GM12801 (cell line): ENCODE results near the gene KCNMB4.

Experiments used
- TF ChIP-seq, protein P1 (sequence below): IDR thresholded peaks from one replicate; pipeline ENCODE4 v1.5.1; 2011; ENCODE audit warnings: control low read depth; ENCODE audit not compliant: insufficient read length; ENCODE audit errors: extremely low read depth

The KCNMB4 gene

DNA sequence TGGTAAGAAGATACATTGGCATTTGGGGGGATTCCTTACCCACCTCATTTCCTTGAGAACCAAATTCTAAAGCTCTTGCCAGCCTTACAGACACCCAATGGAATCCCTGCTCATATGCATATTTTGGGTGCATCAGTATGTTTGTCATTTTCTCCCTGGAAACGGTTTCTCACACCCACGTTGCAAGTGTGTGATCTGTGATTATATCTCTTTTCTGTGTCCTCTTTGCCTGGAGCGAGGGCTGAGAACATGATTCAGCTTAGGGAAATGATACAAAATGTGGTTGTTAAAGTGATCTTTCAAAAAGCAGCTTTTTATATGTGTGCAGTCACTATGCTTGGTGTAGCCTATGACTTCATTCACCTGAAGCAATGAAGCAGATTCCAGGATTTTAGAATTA lies 52.0 kb downstream of the KCNMB4 start:
- TF ChIP-seq, protein P1, sequence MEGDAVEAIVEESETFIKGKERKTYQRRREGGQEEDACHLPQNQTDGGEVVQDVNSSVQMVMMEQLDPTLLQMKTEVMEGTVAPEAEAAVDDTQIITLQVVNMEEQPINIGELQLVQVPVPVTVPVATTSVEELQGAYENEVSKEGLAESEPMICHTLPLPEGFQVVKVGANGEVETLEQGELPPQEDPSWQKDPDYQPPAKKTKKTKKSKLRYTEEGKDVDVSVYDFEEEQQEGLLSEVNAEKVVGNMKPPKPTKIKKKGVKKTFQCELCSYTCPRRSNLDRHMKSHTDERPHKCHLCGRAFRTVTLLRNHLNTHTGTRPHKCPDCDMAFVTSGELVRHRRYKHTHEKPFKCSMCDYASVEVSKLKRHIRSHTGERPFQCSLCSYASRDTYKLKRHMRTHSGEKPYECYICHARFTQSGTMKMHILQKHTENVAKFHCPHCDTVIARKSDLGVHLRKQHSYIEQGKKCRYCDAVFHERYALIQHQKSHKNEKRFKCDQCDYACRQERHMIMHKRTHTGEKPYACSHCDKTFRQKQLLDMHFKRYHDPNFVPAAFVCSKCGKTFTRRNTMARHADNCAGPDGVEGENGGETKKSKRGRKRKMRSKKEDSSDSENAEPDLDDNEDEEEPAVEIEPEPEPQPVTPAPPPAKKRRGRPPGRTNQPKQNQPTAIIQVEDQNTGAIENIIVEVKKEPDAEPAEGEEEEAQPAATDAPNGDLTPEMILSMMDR, result no peak

DNA sequence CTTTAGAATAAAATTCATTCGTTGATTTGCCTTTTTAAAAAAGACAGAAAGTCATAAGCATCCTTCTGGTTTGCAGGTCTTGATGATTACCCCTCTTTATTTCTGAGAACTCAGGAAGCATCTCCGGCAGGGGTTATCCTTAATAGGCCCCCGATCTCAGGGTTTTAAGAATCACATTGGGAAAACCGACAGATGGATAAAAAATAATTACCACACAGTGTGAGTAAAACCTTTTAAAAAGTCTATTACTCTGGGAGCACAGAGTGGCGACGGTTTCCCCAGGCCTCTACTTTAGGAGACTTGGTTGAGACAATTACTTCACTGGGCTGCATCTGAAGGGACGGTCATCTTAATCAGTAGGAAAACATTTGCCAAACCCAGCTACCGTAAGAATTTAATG lies 56.5 kb downstream of the KCNMB4 start:
- TF ChIP-seq, protein P1, result no peak

DNA sequence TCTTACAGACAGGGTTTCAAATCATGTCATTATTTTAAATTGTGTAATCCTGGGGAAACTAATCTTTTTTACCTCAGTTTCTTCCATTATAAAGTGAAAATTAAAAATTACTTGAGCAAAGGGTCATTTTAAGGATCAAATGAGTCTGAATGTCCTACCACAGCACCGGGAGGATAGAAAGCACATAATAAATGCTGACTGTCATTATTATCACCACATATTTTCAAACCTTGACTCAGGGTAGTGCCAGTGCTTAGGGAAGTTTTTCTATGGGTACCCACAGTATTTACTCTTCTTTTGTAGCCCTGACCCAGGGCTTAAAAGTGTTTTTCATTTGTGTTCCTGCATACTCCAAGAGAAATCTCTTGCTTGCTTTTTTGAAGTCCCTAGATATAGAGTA lies 60.5 kb downstream of the KCNMB4 start:
- TF ChIP-seq, protein P1, result no peak

DNA sequence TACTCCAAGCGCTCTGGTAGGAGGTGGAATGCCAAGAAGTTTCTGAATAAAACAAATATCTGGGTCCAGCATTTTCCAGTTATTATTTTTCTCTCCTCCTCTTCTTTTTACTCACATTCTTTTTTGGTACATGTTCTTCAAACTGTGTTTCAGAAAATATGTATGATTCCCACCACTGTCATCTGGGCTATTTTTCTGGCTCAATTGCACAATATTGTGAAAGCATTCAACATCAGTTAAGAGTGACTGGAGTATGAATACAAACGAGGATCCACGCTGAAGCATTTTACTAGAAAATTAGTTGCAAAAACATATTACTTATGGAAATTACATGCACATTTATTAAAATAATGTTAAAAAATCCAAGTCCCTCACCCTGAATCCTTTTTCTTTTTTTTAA lies 61.5 kb downstream of the KCNMB4 start:
- TF ChIP-seq, protein P1, result no peak

DNA sequence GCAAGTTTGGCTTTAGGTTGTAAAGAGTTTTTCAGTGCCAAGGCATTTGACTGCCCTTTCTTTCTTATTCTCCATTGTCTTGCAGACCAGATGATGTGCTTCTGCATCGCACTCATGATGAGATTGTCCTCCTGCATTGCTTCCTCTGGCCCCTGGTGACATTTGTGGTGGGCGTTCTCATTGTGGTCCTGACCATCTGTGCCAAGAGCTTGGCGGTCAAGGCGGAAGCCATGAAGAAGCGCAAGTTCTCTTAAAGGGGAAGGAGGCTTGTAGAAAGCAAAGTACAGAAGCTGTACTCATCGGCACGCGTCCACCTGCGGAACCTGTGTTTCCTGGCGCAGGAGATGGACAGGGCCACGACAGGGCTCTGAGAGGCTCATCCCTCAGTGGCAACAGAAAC lies 64.3 kb downstream of the KCNMB4 start:
- TF ChIP-seq, protein P1, result no peak

DNA sequence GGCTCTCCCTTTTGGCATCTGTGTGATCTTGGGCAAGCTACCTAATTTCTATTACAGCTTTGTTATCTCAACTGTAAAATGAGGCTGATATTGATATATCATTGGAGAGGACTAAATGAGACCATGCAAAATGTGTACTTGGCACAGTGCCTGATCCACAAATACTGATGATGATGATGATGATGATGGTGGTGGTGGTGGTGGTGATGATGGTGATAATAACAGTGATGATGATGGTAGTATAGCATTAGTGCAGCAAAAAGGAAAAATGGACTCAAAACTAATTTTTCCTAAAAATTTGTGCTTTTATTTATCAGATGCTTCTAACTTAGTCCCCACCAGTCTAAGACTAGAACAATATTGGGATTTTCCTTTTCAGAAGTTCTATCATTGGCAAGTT lies 70.7 kb downstream of the KCNMB4 start:
- TF ChIP-seq, protein P1, result no peak

DNA sequence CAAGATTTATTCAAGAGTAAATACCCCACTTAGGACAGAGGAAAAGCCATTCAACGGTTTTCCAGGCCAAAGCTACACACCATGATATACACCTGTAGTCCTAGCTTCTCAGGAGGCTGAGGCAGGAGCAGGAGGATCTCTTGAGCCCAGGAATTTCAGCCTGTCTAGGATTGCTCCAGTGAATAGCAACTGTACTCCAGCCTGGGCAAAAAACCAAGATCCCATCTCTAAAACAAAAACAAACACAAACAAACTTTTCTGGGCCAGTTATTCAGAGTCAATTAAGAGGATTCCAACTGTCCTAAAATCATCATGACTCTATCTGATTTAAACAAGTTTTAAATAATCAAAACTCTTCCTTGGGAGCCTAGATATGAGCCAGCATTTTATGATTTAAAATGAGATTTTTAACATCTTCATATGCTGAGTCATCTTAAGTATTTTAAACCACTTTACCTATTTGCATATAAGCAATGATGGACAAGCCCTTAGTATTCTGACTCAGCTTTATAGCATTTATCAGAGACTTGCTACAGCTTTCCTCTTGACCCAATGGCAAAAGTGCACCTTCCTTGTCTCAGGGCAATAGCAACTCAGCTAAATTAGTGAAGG lies 77.1 kb downstream of the KCNMB4 start:
- TF ChIP-seq, protein P1, result no peak

DNA sequence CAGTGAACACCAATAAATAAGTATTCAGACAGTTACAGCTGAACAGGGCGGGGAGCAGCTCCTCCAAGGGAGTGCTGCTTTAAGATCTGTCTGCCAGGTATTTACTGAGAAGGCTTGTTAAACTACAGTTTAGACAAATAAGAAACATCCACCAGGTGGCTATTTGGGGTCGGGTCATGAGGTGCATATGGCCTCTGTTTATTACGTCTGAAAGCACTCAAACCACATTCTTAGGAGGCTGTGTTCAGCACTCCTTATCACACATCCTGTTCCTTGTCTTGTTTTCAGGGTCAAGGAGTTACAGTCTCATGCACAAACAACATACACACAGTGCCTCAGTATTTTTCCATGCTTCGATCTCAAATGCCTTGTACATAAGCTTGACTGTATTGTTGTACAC lies 78.8 kb downstream of the KCNMB4 start:
- TF ChIP-seq, protein P1, result no peak
